ENCODE data around the gene PALD1.

DNA sequence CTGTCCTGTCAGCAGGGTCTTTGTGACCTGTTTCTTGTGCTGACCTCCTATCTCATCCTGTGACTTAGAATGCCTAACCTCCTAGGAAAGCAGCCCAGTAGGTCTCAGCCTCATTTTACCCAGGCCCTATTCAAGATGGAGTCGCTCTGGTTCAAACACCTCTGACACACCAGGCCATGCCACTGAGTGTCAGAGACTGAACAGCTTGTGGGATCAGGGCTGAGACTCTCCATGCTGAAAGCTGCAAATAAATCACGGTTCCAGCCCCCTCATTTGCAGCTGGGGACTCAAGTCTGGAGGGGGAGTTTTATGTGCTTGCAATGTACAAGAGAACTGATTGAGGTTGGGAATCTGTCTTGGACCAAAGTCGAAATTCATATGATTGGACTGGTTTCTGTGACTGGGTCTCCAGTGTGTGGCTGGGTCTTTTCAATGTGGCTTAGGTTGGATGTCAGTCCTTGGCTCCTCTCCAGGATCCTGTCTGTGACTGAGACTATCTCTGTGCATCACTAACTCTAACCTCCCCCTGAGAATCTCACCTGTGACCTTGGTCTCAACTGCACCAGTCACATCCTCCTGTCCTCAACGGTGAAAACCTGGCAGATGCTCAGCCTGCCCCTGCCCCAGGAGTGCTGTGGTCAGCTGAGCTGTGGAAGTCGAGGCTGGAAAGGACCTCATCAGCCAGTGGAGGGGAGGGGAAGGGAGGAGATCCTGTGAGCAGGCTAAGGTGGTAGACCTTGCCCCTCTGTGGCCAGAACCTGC lies 112.3 kb downstream of the PALD1 start:
- no peak for TF ChIP-seq POLR2AphosphoS5 (IDR thresholded peaks at IDR 0.05)
- TF ChIP-seq, protein P1, sequence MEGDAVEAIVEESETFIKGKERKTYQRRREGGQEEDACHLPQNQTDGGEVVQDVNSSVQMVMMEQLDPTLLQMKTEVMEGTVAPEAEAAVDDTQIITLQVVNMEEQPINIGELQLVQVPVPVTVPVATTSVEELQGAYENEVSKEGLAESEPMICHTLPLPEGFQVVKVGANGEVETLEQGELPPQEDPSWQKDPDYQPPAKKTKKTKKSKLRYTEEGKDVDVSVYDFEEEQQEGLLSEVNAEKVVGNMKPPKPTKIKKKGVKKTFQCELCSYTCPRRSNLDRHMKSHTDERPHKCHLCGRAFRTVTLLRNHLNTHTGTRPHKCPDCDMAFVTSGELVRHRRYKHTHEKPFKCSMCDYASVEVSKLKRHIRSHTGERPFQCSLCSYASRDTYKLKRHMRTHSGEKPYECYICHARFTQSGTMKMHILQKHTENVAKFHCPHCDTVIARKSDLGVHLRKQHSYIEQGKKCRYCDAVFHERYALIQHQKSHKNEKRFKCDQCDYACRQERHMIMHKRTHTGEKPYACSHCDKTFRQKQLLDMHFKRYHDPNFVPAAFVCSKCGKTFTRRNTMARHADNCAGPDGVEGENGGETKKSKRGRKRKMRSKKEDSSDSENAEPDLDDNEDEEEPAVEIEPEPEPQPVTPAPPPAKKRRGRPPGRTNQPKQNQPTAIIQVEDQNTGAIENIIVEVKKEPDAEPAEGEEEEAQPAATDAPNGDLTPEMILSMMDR (IDR thresholded peaks at IDR 0.05) = no peak

Data from esophagus muscularis mucosa (tissue), 3 donors.